HG03103 (cell line): ENCODE data around the gene TAS2R43.
"Not testable (repeated sequence)": the region's sequence is repeated elsewhere in the genome, so short reads cannot be mapped to it uniquely, and the experiment has no call there.

Experiments
- ATAC-seq: cut with Tn5 transposase; IDR thresholded peaks from one replicate; pipeline ENCODE4 v1.9.1; 2021; ENCODE audit warnings: low read depth; ENCODE audit not compliant: unreplicated experiment

The TAS2R43 gene, protein sequence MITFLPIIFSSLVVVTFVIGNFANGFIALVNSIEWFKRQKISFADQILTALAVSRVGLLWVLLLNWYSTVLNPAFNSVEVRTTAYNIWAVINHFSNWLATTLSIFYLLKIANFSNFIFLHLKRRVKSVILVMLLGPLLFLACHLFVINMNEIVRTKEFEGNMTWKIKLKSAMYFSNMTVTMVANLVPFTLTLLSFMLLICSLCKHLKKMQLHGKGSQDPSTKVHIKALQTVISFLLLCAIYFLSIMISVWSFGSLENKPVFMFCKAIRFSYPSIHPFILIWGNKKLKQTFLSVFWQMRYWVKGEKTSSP

DNA sequence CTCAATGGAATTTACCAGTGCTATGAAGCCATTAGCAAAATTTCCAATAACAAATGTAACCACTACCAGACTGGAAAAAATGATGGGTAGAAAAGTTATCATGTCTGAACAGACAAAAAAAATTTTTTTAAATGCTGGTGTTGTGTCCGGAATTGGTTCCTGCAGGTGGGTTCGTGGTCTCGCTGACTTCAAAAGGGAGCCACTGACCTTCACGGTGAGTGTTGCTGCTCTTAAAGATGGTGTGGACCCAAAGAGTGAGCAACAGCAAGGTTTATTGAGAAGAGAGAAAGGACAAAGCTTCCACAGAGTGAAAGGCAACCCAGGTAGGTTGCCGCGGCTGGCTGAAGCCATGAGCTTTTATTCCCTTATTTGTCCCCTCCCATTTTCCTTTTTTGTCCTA, at the start of gene TAS2R43:
Gene TAS2R43 (minus strand): TSS at position 186 of the 400 bp plus-strand sequence. CDS start 84 bp downstream, at position 102.
- no peak for ATAC-seq

- ATAC-seq: no peak
Observed at GRCh38 chr12:11136075-11136474, 44.0 kb upstream of the TAS2R43 start.

DNA sequence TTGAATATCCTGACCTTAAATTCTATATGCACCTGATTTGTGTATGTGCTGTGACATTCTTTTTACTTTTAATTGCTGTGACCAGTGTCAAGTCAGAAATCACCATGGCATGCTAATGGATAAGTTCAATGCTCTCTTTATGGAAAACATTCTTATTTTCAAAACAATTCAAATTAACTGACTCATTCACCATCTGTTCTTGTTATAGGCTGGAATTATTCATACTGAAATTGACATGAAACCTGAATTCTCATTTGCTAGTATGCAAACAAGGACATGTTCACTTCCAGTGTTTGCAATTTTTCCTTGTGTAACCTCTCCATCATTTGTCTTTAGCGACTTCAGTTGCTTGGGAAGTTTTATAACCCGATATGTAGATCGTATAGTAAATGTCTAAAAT, 42.2 kb upstream of the TAS2R43 start, which contains the start of gene TAS2R30:
Gene TAS2R30 (minus strand): TSS at position 340 of the 400 bp plus-strand sequence. CDS start 400 bp downstream, outside the sequence.
- ATAC-seq: no peak

GRCh38 chr12:11133816-11134215, 41.7 kb upstream of the TAS2R43 start:
- no peak for ATAC-seq

- no peak for ATAC-seq
Observed at GRCh38 chr12:11133162-11133561, 41.0 kb upstream of the TAS2R43 start.

- no peak for ATAC-seq
Observed at GRCh38 chr12:11130999-11131398, 38.9 kb upstream of the TAS2R43 start.

DNA sequence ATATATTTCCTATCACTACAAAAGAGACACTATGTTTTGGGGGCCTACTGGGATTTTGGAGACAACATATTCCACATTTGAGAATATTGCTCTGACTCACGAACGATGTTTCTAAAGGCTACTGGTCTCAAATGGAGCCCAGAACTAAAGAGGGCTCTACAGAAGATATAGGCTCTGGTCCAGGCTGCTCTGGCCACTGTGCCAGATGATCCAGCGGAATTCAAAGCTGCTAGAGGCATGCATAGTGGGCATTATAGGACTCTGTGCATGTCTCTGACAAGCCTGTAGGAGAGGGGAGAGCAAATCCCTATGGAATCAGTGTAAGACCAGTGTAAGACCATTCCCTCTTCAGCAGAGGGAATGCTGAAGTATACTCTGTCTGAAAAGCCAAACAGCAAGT, 38.3 kb upstream of the TAS2R43 start:
- no peak for ATAC-seq

DNA sequence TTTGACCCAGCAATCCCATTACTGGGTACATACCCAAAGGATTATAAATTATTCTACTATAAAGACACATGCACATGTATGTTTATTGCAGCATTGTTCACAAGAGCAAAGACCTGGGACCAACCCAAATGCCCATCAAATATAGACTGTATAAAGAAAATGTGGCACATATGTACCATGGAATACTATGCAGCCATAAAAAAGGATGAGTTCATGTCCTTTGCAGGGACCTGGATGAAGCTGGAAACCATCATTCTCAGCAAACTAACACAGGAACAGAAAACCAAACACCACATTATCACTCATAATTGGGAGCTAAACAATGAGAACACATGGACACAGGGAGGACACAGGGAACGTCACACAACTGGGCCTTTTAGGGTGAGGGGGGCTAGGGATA, 22.0 kb upstream of the TAS2R43 start:
- ATAC-seq: not testable (repeated sequence)

- not testable (repeated sequence) for ATAC-seq
Observed at GRCh38 chr12:11111213-11111612, 19.1 kb upstream of the TAS2R43 start.

DNA sequence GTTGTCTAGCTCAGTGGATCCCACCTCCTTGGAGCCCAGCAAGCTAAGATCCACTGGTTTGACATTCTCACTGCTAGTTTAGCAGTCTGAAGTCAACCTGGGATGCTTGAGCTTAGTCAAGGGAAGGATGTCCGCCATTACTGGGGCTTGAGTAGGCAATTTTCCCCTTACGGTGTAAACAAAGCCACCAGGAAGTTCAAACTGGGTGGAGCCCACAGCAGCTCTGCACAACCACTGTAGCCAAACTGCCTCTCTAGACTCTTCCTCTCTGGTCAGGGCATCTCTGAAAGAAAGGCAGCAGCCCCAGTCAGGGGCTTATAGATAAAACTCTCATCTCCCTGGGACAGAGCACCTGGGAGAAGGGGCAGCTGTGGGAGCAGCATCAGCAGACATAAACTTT, 16.7 kb upstream of the TAS2R43 start:
- no peak for ATAC-seq

- no peak for ATAC-seq
Observed at GRCh38 chr12:11107719-11108118, 15.6 kb upstream of the TAS2R43 start.

- no peak for ATAC-seq
Observed at GRCh38 chr12:11106288-11106687, 14.2 kb upstream of the TAS2R43 start.

- ATAC-seq: no peak
Observed at GRCh38 chr12:11105546-11105945, 13.4 kb upstream of the TAS2R43 start.

GRCh38 chr12:11094910-11095309, 2.8 kb upstream of the TAS2R43 start:
- peak; percentile 65 for ATAC-seq

DNA sequence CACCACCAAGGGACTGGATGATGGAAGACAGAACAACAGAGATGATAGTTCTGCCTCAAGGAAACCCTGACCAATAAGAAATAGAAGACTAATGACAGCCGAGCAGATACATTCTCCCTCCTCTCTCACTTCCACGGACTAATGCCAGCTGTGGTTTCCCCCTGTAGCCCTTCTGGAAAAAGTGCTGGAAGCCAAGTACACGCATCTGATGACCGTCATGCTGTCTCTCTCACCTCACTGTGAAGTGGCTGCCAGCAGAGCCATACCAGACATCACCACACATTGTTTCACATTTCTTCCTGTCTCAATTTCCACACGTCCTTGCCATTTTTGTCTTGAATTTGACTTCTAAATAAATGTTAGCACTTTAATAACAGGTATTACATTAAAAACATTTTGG, 2.9 kb downstream of the TAS2R43 start:
- no peak for ATAC-seq

GRCh38 chr12:11085419-11085818, 6.7 kb downstream of the TAS2R43 start:
- peak; percentile 71 for ATAC-seq

GRCh38 chr12:11081987-11082386, 10.1 kb downstream of the TAS2R43 start:
- ATAC-seq: no peak

DNA sequence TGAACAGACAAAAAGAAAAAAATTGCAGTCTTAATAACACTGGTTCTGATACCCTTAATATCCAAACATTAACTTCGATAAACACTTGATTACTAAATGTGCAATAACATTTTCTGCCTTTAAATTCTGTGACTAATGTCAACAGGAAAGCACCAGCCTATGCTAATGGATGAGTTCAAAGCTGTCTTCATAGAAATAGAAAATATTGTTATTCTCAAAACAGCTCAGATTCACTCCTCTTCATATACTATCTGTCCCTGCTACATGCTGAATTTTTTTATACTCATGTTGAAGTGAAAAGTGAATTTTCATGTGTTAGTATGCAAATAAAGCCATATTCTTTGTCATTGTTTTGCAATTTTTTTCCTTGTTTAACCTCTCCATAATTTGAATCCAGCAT, 13.9 kb downstream of the TAS2R43 start:
- no peak for ATAC-seq

DNA sequence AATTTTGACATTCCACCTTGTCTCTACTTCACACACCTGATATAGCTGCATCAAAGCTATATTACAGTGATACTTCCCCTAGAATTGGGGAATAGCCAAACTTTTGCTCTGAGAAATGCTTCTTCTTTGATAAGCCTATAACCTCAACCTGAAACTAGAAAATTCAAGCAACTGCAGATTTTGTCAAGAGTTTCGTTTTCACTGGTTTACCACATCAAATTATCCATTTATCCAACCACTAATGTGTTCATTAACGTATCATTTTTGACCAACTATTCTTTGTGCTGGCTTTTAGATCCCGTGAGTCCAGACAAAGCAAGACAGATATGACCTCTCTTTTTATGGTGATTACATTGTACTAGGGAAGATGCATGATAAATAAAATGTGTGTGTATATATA, 16.5 kb downstream of the TAS2R43 start:
- no peak for ATAC-seq

- ATAC-seq: no peak
Observed at GRCh38 chr12:11071414-11071813, 20.7 kb downstream of the TAS2R43 start.

GRCh38 chr12:11070999-11071398, 21.1 kb downstream of the TAS2R43 start:
- ATAC-seq: no peak

DNA sequence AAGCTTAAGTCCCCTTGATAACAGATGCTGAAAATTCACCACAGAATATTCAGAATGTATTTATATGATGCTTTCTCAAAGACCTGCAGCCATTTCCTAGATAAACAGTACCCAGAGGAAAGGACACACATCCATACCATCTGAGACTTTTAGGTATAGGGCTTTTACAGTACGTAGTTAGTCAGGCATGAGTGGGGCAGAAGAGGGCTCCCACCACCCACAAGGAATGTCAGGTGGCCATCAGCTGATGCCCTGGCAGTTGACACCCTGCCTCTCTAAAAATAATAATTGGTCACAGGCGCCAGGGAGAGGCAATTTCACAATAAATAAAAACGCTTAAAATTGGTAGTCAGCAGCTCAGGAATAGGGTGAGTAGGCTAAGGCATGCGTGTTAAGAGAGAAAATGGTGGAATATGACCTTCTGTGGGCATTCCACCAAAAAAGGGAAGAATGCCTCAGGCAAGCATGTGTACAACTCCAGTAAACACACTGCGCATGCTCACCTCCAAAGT, 22.2 kb downstream of the TAS2R43 start:
- no peak for ATAC-seq
